Measurements from ENCODE around the gene CEND1.

Gene CEND1

GRCh38 chr11:827146-827896 is 37.4 kb upstream of the CEND1 start:
- FAIRE-seq = no peak

- FAIRE-seq = no peak
Observed at GRCh38 chr11:826836-827145, 36.9 kb upstream of the CEND1 start.

- FAIRE-seq = no peak
Observed at GRCh38 chr11:826227-826621, 36.3 kb upstream of the CEND1 start.

GRCh38 chr11:825366-826226 is 35.7 kb upstream of the CEND1 start:
- FAIRE-seq = no peak

GRCh38 chr11:824942-825341 is 35.1 kb upstream of the CEND1 start:
- no peak for FAIRE-seq

GRCh38 chr11:824292-824880 is 34.5 kb upstream of the CEND1 start:
- no peak for FAIRE-seq

- no peak for FAIRE-seq
Observed at GRCh38 chr11:823441-824291, 33.8 kb upstream of the CEND1 start.

GRCh38 chr11:821512-822371 is 31.9 kb upstream of the CEND1 start:
- no peak for FAIRE-seq

GRCh38 chr11:820655-821511 is 31.0 kb upstream of the CEND1 start:
- no peak for FAIRE-seq

GRCh38 chr11:819943-820649 is 30.2 kb upstream of the CEND1 start:
- FAIRE-seq = no peak

- FAIRE-seq = no peak
Observed at GRCh38 chr11:819129-819931, 29.4 kb upstream of the CEND1 start.

GRCh38 chr11:818396-819128 is 28.7 kb upstream of the CEND1 start, which contains the start of gene PNPLA2:
Gene PNPLA2, plus strand, starts transcription at chr11:818914. Its CDS starts 805 bp downstream, at chr11:819719.
- no peak for FAIRE-seq

GRCh38 chr11:816433-816779 is 26.5 kb upstream of the CEND1 start:
- FAIRE-seq = no peak

- FAIRE-seq = no peak
Observed at GRCh38 chr11:815675-816432, 26.0 kb upstream of the CEND1 start.

GRCh38 chr11:813456-814096 is 23.7 kb upstream of the CEND1 start:
- no peak for FAIRE-seq

- FAIRE-seq = no peak
Observed at GRCh38 chr11:813072-813455, 23.2 kb upstream of the CEND1 start.

- no peak for FAIRE-seq
Observed at GRCh38 chr11:812390-812789, 22.5 kb upstream of the CEND1 start.

All from colon (tissue), 2 donors.